PC-3 (cell line): Measurements from ENCODE around the gene PLEKHA6. TPM values are rescaled to one million over a fixed set of nuclear protein-coding genes. Genes with fewer than 3 reads are reported as not detected.

Experiments used
- ATAC-seq: fragments of 200-7000 bp; cut with Tn5 transposase; 2 replicates; pipeline ENCODE4 v1.9.1; 2020; ENCODE audit warnings: mild to moderate bottlenecking, moderate library complexity
- BruUV-seq: library from RNA; stranded (reverse); fragments of 400-500 nt; replicated peaks from 2 replicates; lab custom pipeline; 2021; lab: Mats Ljungman, UMichigan
- CTCF ChIA-PET: fragments of 300-600 bp; sonication (Branson Sonifier 250); formaldehyde crosslinking; loops from one replicate; lab custom pipeline; 2022; ENCODE audit warnings: antibody characterized with exemption; lab: Charles Lee
- POLR2A ChIA-PET: fragments of 300-600 bp; sonication (Branson Sonifier 250); formaldehyde crosslinking; loops from one replicate; lab custom pipeline; 2022; ENCODE audit warnings: antibody characterized with exemption; ENCODE audit not compliant: unreplicated experiment; lab: Charles Lee
- DNase-seq: peaks from one replicate; pipeline ENCODE4 v3.0.0-alpha.2; 2015
- H2AFZ ChIP-seq: fragments of 300-600 bp; sonication (generic); 2 replicates; pipeline ENCODE4 v1.6.0; 2016; ENCODE audit warnings: antibody characterized with exemption, low read length
- H3F3A ChIP-seq: fragments of 300-600 bp; sonication (generic); one replicate; pipeline ENCODE4 v1.6.0; 2017; ENCODE audit warnings: antibody characterized with exemption, low read length, control low read depth, mild to moderate bottlenecking; ENCODE audit not compliant: unreplicated experiment
- H3K27ac ChIP-seq: fragments of 300-600 bp; sonication (generic); 2 replicates; pipeline ENCODE4 v1.5.1; 2016; ENCODE audit warnings: mild to moderate bottlenecking, low read length
- H3K27me3 ChIP-seq: fragments of 300-600 bp; sonication (generic); 2 replicates; pipeline ENCODE4 v1.6.1; 2016; ENCODE audit warnings: low read length, mixed read lengths
- H3K36me3 ChIP-seq: fragments of 300-600 bp; sonication (generic); 2 replicates; pipeline ENCODE4 v1.6.1; 2016; ENCODE audit warnings: low read depth, mixed run types, low read length, mixed read lengths
- H3K4me1 ChIP-seq: fragments of 300-600 bp; sonication (generic); 2 replicates; pipeline ENCODE4 v1.5.1; 2016; ENCODE audit warnings: low read length; ENCODE audit not compliant: insufficient read depth
- H3K4me2 ChIP-seq: fragments of 300-600 bp; sonication (generic); 2 replicates; pipeline ENCODE4 v1.6.0; 2016; ENCODE audit warnings: low read length
- H3K4me3 ChIP-seq: fragments of 300-600 bp; sonication (generic); 2 replicates; pipeline ENCODE4 v1.5.1; 2016; ENCODE audit warnings: mild to moderate bottlenecking, low read length, mixed read lengths
- H3K79me2 ChIP-seq: fragments of 300-600 bp; sonication (generic); 2 replicates; pipeline ENCODE4 v1.6.1; 2017; ENCODE audit warnings: low read length, mixed read lengths
- H3K9ac ChIP-seq: fragments of 300-600 bp; sonication (generic); 2 replicates; pipeline ENCODE4 v1.6.0; 2016; ENCODE audit warnings: mild to moderate bottlenecking, low read length
- H3K9me2 ChIP-seq: fragments of 300-600 bp; sonication (generic); replicated peaks from 2 replicates; pipeline ENCODE4 v1.6.1; 2016; ENCODE audit warnings: mixed run types, low read length, mixed read lengths
- H3K9me3 ChIP-seq: fragments of 300-600 bp; sonication (generic); 2 replicates; pipeline ENCODE4 v1.6.1; 2016; ENCODE audit warnings: low read length, mixed read lengths
- H4K20me1 ChIP-seq: fragments of 300-600 bp; sonication (generic); 2 replicates; pipeline ENCODE4 v1.6.1; 2016; ENCODE audit warnings: low read length, mixed read lengths
- EZH2 ChIP-seq: fragments of 300-600 bp; sonication (generic); IDR thresholded peaks from one replicate; pipeline ENCODE4 v1.6.1; 2017; ENCODE audit warnings: antibody characterized with exemption, mild to moderate bottlenecking, low read length; ENCODE audit not compliant: unreplicated experiment
- EZH2phosphoT487 ChIP-seq: fragments of 300-600 bp; sonication (generic); IDR thresholded peaks from 2 replicates; pipeline ENCODE4 v1.6.1; 2018; ENCODE audit warnings: mild to moderate bottlenecking, antibody characterized with exemption, low read length, borderline replicate concordance
- intact Hi-C: fragments of 100-400 bp; cut with micrococcal nuclease; formaldehyde crosslinking; loops from 2 replicates; pipeline ENCODE4 v1.9.0; 2023
- total RNA-seq: library from RNA; depleted of rRNA; stranded (reverse); fragments of >200 nt; gene quantifications from 2 replicates; pipeline ENCODE4 v1.2.3, GENCODE V29; 2014
- TF ChIP-seq, protein P1 (sequence below): fragments of 300-600 bp; sonication (generic); conservative IDR thresholded peaks from 2 replicates; pipeline ENCODE4 v1.5.1; 2017; ENCODE audit warnings: antibody characterized with exemption, low read depth, mild to moderate bottlenecking, low read length

Gene PLEKHA6
- total RNA-seq, 1 experiment from 2014 or later: 53.8 TPM

DNA sequence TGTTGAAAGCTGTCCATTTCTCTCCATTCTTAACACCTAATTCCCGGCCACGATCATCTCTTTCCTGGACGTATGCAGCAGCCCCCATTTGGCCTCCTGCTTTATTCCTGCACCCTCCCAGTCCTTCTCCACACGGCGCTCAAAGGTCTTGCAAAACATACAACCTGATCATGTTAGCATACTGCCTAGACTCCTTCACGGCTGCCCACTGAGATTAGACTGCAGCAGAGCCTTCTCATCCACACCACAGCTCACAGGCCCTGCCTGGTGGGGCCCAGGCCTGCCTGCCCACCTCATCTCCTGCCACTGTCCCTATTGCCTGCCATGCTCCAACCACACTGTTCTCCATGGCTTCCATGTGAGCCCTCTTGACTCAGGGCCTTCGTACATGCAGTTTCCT is 148.7 kb downstream of the PLEKHA6 start:
- POLR2A ChIA-PET: no interaction called here
- CTCF ChIA-PET: interaction anchor here (0.7 kb wide), 1 partner anchor 54 kb away, joined by 7 read pairs; no protein-coding TSS in a partner anchor
- H3K36me3 ChIP-seq: no peaks in the 10 kb centered on the region
- no peak overlapping the region for H2AFZ ChIP-seq
- no peaks in the 10 kb centered on the region for H3K79me2 ChIP-seq
- no peaks in the 10 kb centered on the region for H3K9me3 ChIP-seq
- intact Hi-C loops: no loop called here
- H4K20me1 ChIP-seq: no peaks in the 10 kb centered on the region
- H3K27ac ChIP-seq: no peak overlapping the region
- H3K4me3 ChIP-seq: no peak overlapping the region
- ATAC-seq (no peak), DNase-seq (no peak)
- H3K9ac ChIP-seq: no peak overlapping the region
- TF ChIP-seq, protein P1, sequence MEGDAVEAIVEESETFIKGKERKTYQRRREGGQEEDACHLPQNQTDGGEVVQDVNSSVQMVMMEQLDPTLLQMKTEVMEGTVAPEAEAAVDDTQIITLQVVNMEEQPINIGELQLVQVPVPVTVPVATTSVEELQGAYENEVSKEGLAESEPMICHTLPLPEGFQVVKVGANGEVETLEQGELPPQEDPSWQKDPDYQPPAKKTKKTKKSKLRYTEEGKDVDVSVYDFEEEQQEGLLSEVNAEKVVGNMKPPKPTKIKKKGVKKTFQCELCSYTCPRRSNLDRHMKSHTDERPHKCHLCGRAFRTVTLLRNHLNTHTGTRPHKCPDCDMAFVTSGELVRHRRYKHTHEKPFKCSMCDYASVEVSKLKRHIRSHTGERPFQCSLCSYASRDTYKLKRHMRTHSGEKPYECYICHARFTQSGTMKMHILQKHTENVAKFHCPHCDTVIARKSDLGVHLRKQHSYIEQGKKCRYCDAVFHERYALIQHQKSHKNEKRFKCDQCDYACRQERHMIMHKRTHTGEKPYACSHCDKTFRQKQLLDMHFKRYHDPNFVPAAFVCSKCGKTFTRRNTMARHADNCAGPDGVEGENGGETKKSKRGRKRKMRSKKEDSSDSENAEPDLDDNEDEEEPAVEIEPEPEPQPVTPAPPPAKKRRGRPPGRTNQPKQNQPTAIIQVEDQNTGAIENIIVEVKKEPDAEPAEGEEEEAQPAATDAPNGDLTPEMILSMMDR: no peak
- TF ChIP-seq EZH2phosphoT487 (no peak), EZH2 (no peak)
- no peak overlapping the region for H3K4me2 ChIP-seq
- peaks cover 14% of the 10 kb centered on the region for H3K4me1 ChIP-seq
- H3K9me2 ChIP-seq: no peaks in the 10 kb centered on the region
- H3K27me3 ChIP-seq: no peaks in the 10 kb centered on the region
- no peaks in the 10 kb centered on the region for H3F3A ChIP-seq
- BruUV-seq: no TSS peak

DNA sequence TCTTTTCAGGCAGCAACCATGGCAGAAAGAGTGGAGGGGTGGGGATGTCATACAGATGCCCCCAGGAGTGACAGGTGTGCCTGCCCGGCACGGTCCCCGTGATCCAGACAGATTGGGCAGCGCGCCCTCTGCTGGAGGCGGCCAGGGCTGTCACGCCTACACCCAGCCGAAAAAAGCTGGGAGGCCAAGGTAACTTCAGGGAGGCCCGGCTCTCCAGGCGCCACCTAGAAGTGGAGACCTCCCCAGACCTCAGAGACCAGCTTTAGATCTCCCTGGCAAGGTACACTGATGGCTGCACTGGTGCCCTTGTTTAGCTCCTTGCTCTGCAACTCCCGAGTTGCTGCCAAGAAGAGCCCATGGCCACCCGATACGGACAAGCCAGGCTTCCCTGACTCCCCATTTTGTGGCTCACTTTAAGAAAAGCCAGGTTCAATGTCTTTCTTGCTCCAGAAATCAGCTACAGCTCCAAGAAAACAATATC is 152.6 kb downstream of the PLEKHA6 start:
- Histone ChIP-seq H3K9me3 (no peaks in the 10 kb centered on the region), H3K27me3 (no peaks in the 10 kb centered on the region), H3F3A (no peaks in the 10 kb centered on the region), H3K4me2 (peak overlapping the region; percentile 45), H4K20me1 (no peaks in the 10 kb centered on the region), H3K79me2 (no peaks in the 10 kb centered on the region), H3K27ac (no peak overlapping the region), H3K4me1 (peaks cover 22% of the 10 kb centered on the region), H2AFZ (peak overlapping the region; percentile 60), H3K9ac (no peak overlapping the region), H3K4me3 (no peak overlapping the region), H3K36me3 (no peaks in the 10 kb centered on the region), H3K9me2 (no peaks in the 10 kb centered on the region)
- BruUV-seq: no TSS peak
- ChIA-PET CTCF (interaction anchor here (0.5 to 2.8 kb wide), 10 partner anchors 9 to 415 kb away, joined by 3 to 28 read pairs (median 4); partner anchors contain the start of gene ETNK2), POLR2A (no interaction called here)
- DNase-seq (peak; percentile 81), ATAC-seq (peak; percentile 96)
- TF ChIP-seq, protein P1: peak; percentile 99
- TF ChIP-seq EZH2: no peak
- intact Hi-C loops: loop anchor here (1.0 to 2.0 kb wide), 3 partner anchors 45 to 346 kb away; partner anchors contain the start of gene SNRPE

DNA sequence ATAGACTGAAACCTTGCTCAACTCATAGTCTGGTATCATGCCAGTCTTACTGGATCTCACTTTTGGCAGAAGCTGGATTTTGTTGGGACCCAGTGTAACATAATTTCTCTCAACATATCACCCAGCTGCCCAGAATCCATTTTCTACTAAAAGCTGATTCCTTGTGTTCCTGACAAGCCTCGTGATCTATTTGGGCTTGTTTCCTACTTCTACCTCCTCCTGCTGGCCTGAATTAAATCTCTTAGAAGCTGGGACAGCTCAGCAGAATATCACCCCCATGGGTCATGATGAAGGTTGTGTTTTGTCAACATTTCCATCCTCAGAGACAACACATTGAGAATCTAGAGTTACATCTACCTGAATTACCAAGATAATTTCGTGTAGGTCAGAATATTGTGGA is 153.6 kb downstream of the PLEKHA6 start:
- ATAC-seq (peak; percentile 29), DNase-seq (peak; percentile 46)
- no peak overlapping the region for H3K4me3 ChIP-seq
- no peak overlapping the region for H3K9ac ChIP-seq
- H3K4me1 ChIP-seq: peaks cover 22% of the 10 kb centered on the region
- H3K9me2 ChIP-seq: no peaks in the 10 kb centered on the region
- no peaks in the 10 kb centered on the region for H3K36me3 ChIP-seq
- no peaks in the 10 kb centered on the region for H3K79me2 ChIP-seq
- peak overlapping the region; percentile 36; the same call in 1 of the 2 replicates for H2AFZ ChIP-seq
- no peak overlapping the region for H3K27ac ChIP-seq
- H3K9me3 ChIP-seq: no peaks in the 10 kb centered on the region
- TF ChIP-seq, protein P1: peak; percentile 44
- no peak for TF ChIP-seq EZH2
- no peaks in the 10 kb centered on the region for H3K27me3 ChIP-seq
- BruUV-seq: no TSS peak
- no peaks in the 10 kb centered on the region for H3F3A ChIP-seq
- H3K4me2 ChIP-seq: no peak overlapping the region
- POLR2A ChIA-PET: no interaction called here
- CTCF ChIA-PET: interaction anchor here (0.5 to 2.8 kb wide), 8 partner anchors 8 to 346 kb away, joined by 3 to 28 read pairs (median 4); partner anchors contain the start of gene KISS1
- H4K20me1 ChIP-seq: no peaks in the 10 kb centered on the region
- intact Hi-C loops: loop anchor here (2.0 kb wide), 1 partner anchor 345 kb away; the partner anchor contains the start of gene SNRPE
